ENCODE results near the gene SHTN1. TPM values are rescaled to one million over a fixed set of nuclear protein-coding genes. Genes with fewer than 3 reads are reported as not detected.

SHTN1 gene
- total RNA-seq, 1 experiment from 2014 or later: 39.9 TPM

GRCh38 chr10:116893686-116894037 is 111.3 kb downstream of the SHTN1 start:
- peaks cover 54% of the 10 kb centered on the region for H3K4me1 ChIP-seq (ENCODE audit: insufficient read depth, low read length, poor library complexity, severe bottlenecking)
- TF ChIP-seq EZH2 (IDR thresholded peaks at IDR 0.05; ENCODE audit: borderline replicate concordance, low read depth, low read length, poor library complexity, severe bottlenecking) (no peak), CTCF (conservative IDR thresholded peaks at IDR 0.05; ENCODE audit: low read depth, low read length) (no peak)
- no peaks in the 10 kb centered on the region for H3K9me3 ChIP-seq (ENCODE audit: low read depth, low read length, poor library complexity, severe bottlenecking)
- H3K27me3 ChIP-seq (replicated peaks; ENCODE audit: insufficient read depth, low read depth, low read length, poor library complexity): no peaks in the 10 kb centered on the region
- no peaks in the 10 kb centered on the region for H3K36me3 ChIP-seq (ENCODE audit: insufficient read depth, low read length, poor library complexity, severe bottlenecking)
- no peak overlapping the region for H3K27ac ChIP-seq (ENCODE audit: low read depth, low read length, poor library complexity, severe bottlenecking)
- H3K4me3 ChIP-seq (ENCODE audit: low read depth, low read length, poor library complexity, severe bottlenecking): peak overlapping the region; percentile 2
- ChIA-PET CTCF (no interaction called here), POLR2A (ENCODE audit: low non-redundant PET) (interaction anchor here (0.7 kb wide), 2 partner anchors 54 to 440 kb away, joined by 3 read pairs; no protein-coding TSS in a partner anchor)
- no peak for DNase-seq (ENCODE audit: low spot score)
- intact Hi-C loops (cut with micrococcal nuclease; ENCODE audit: unreplicated experiment): loop anchor here (2.0 to 5.0 kb wide), 4 partner anchors 96 to 274 kb away; no protein-coding TSS in a partner anchor
- BruUV-seq (replicated peaks): no TSS peak

GRCh38 chr10:116892907-116893685 is 111.9 kb downstream of the SHTN1 start:
- POLR2A ChIA-PET (ENCODE audit: low non-redundant PET): interaction anchor here (0.7 kb wide), 2 partner anchors 53 to 440 kb away, joined by 3 read pairs; no protein-coding TSS in a partner anchor

DNA sequence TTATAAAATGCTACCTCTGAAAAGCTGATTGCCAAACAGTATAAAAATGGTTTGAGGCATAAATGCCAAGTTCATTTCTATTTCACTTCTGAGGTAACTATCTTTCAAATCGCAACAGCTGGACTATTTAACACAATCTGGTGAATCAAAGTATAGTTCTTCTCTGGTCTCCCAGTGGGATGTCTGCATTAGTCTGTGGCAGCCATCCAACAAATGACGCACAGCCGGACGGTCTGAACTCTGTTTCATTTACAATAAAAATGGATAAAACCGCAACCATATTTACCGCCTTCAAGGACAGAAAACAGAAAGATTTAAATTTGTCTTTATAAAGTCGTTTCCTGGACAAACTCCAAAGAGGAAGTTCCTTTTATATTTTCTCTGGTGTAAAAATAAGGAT is 113.8 kb downstream of the SHTN1 start:
- Histone ChIP-seq H3K4me1 (ENCODE audit: insufficient read depth, low read length, poor library complexity, severe bottlenecking) (peaks cover 63% of the 10 kb centered on the region), H3K4me3 (ENCODE audit: low read depth, low read length, poor library complexity, severe bottlenecking) (no peak overlapping the region), H3K27ac (ENCODE audit: low read depth, low read length, poor library complexity, severe bottlenecking) (peak overlapping the region; percentile 46), H3K36me3 (ENCODE audit: insufficient read depth, low read length, poor library complexity, severe bottlenecking) (no peaks in the 10 kb centered on the region), H3K9me3 (ENCODE audit: low read depth, low read length, poor library complexity, severe bottlenecking) (no peaks in the 10 kb centered on the region), H3K27me3 (replicated peaks; ENCODE audit: insufficient read depth, low read depth, low read length, poor library complexity) (no peaks in the 10 kb centered on the region)
- intact Hi-C loops (cut with micrococcal nuclease; ENCODE audit: unreplicated experiment): loop anchor here (5.0 kb wide), 3 partner anchors 94 to 276 kb away; no protein-coding TSS in a partner anchor
- TF ChIP-seq CTCF (conservative IDR thresholded peaks at IDR 0.05; ENCODE audit: low read depth, low read length) (no peak), EZH2 (IDR thresholded peaks at IDR 0.05; ENCODE audit: borderline replicate concordance, low read depth, low read length, poor library complexity, severe bottlenecking) (no peak)
- ChIA-PET POLR2A (ENCODE audit: low non-redundant PET) (no interaction called here), CTCF (interaction anchor here (1.2 kb wide), 1 partner anchor 54 kb away, joined by 3 read pairs; no protein-coding TSS in a partner anchor)
- no TSS peak for BruUV-seq (replicated peaks)
- peak; percentile 97 for DNase-seq (ENCODE audit: low spot score)

More at GRCh38 chr10:116892907-116893685, 111.9 kb downstream of the SHTN1 start:
- intact Hi-C loops (cut with micrococcal nuclease; ENCODE audit: unreplicated experiment): loop anchor here (2.0 to 5.0 kb wide), 4 partner anchors 96 to 274 kb away; no protein-coding TSS in a partner anchor
- H3K36me3 ChIP-seq (ENCODE audit: insufficient read depth, low read length, poor library complexity, severe bottlenecking): no peaks in the 10 kb centered on the region
- peak; percentile 93 for DNase-seq (ENCODE audit: low spot score)
- CTCF ChIA-PET: no interaction called here
- H3K27ac ChIP-seq (ENCODE audit: low read depth, low read length, poor library complexity, severe bottlenecking): peak overlapping the region; percentile 35
- H3K27me3 ChIP-seq (replicated peaks; ENCODE audit: insufficient read depth, low read depth, low read length, poor library complexity): no peaks in the 10 kb centered on the region
- TF ChIP-seq CTCF (conservative IDR thresholded peaks at IDR 0.05; ENCODE audit: low read depth, low read length): no peak
- no peak for TF ChIP-seq EZH2 (IDR thresholded peaks at IDR 0.05; ENCODE audit: borderline replicate concordance, low read depth, low read length, poor library complexity, severe bottlenecking)
- peak overlapping the region; percentile 2 for H3K4me3 ChIP-seq (ENCODE audit: low read depth, low read length, poor library complexity, severe bottlenecking)
- no peaks in the 10 kb centered on the region for H3K9me3 ChIP-seq (ENCODE audit: low read depth, low read length, poor library complexity, severe bottlenecking)
- BruUV-seq (replicated peaks): no TSS peak
- peaks cover 57% of the 10 kb centered on the region for H3K4me1 ChIP-seq (ENCODE audit: insufficient read depth, low read length, poor library complexity, severe bottlenecking)
